MM.1S (cell line): Measurements from ENCODE around the gene FGGY.

Experiments used
- CTCF ChIP-seq: fragments of 300-600 bp; sonication (generic); IDR thresholded peaks from 2 replicates; pipeline ENCODE4 v1.5.1; 2016; ENCODE audit warnings: antibody characterized with exemption, low read length, mixed read lengths
- EZH2 ChIP-seq: fragments of 300-600 bp; sonication (generic); optimal IDR thresholded peaks from 2 replicates; pipeline ENCODE3; 2017; ENCODE audit warnings: low read depth, mild to moderate bottlenecking, antibody characterized with exemption, low read length, mixed read lengths
- EZH2phosphoT487 ChIP-seq: fragments of 300-600 bp; sonication (generic); IDR thresholded peaks from 2 replicates; pipeline ENCODE4 v1.6.1; 2018; ENCODE audit warnings: antibody characterized with exemption, low read length

- no peak for TF ChIP-seq CTCF
- TF ChIP-seq EZH2phosphoT487 = no peak
- TF ChIP-seq EZH2 = no peak
Measured at GRCh38 chr1:59528900-59529299, 232.0 kb downstream of the FGGY start.
